Right lung (tissue), 5 donors: ENCODE data around the gene PPFIBP1. TPM values are rescaled to one million over a fixed set of nuclear protein-coding genes. Genes with fewer than 3 reads are reported as not detected.
"Not testable (repeated sequence)": the region's sequence is repeated elsewhere in the genome, so short reads cannot be mapped to it uniquely, and the experiment has no call there.

ENCODE experiments used
- DNase-seq, 2 donors: peaks; one replicate each; pipeline ENCODE4 v3.0.0-alpha.2; 2013
- polyA plus RNA-seq, 5 donors: library from polyadenylated mRNA; unstranded; fragments of 120-200 nt; gene quantifications; one replicate each; pipeline versions ENCODE4 v1.2.1 to v1.2.3, GENCODE V29; 2013; ENCODE audit warnings: inconsistent platforms in 1 of 5, low replicate concordance in 1 of 5; ENCODE audit not compliant: insufficient read length in 5 of 5, insufficient read depth in 1 of 5

PPFIBP1 gene
- polyA plus RNA-seq, 5 donors: 51.4 to 120 (median 96.6) TPM

- DNase-seq: no peak
These were observed 37.7 kb downstream of the PPFIBP1 start for GRCh38 chr12:27561535-27562350.

- no peak for DNase-seq
These were observed 40.7 kb downstream of the PPFIBP1 start for GRCh38 chr12:27564612-27565213.

- DNase-seq: no peak
These were observed 42.2 kb downstream of the PPFIBP1 start for GRCh38 chr12:27566159-27566558.

GRCh38 chr12:27566626-27567025 is 42.6 kb downstream of the PPFIBP1 start:
- DNase-seq: no peak

- DNase-seq: no peak
These were observed 47.5 kb downstream of the PPFIBP1 start for GRCh38 chr12:27571463-27571862.

GRCh38 chr12:27572486-27573255 is 48.7 kb downstream of the PPFIBP1 start:
- no peak for DNase-seq

- DNase-seq: no peak
These were observed 50.0 kb downstream of the PPFIBP1 start for GRCh38 chr12:27573972-27574371.

GRCh38 chr12:27575090-27575761 is 51.2 kb downstream of the PPFIBP1 start:
- DNase-seq: no peak

GRCh38 chr12:27575762-27576118 is 51.7 kb downstream of the PPFIBP1 start:
- no peak for DNase-seq

- DNase-seq: no peak
These were observed 52.8 kb downstream of the PPFIBP1 start for GRCh38 chr12:27576667-27577347.

GRCh38 chr12:27577688-27578087 is 53.7 kb downstream of the PPFIBP1 start:
- DNase-seq: no peak

GRCh38 chr12:27578689-27579372 is 54.8 kb downstream of the PPFIBP1 start:
- no peak for DNase-seq

- no peak for DNase-seq
These were observed 56.7 kb downstream of the PPFIBP1 start for GRCh38 chr12:27580561-27581330.

GRCh38 chr12:27581331-27581671 is 57.3 kb downstream of the PPFIBP1 start:
- not testable (repeated sequence) for DNase-seq

GRCh38 chr12:27581833-27582232 is 57.8 kb downstream of the PPFIBP1 start:
- peak in 1 of 2 donors; percentile 62 for DNase-seq

GRCh38 chr12:27582445-27582844 is 58.4 kb downstream of the PPFIBP1 start:
- not testable (repeated sequence) for DNase-seq

- DNase-seq: no peak
These were observed 59.2 kb downstream of the PPFIBP1 start for GRCh38 chr12:27583057-27583797.

- DNase-seq: no peak
These were observed 60.0 kb downstream of the PPFIBP1 start for GRCh38 chr12:27583981-27584380.

- no peak for DNase-seq
These were observed 61.8 kb downstream of the PPFIBP1 start for GRCh38 chr12:27585739-27586265.
